BJ (cell line): ENCODE data around the gene TIGD3. TPM values are rescaled to one million over a fixed set of nuclear protein-coding genes. Genes with fewer than 3 reads are reported as not detected.

ENCODE experiments used
- CTCF ChIA-PET: fragments of 350-600 bp; formaldehyde crosslinking; extraction: SDS; loops from one replicate; lab custom pipeline; 2021; ENCODE audit warnings: antibody characterized with exemption, inconsistent platforms; lab: Yijun Ruan, JAX
- POLR2A ChIA-PET: fragments of 300-600 bp; sonication (Branson Sonifier 250); formaldehyde crosslinking; extraction: SDS; loops from one replicate; lab custom pipeline; 2021; ENCODE audit warnings: antibody characterized with exemption; lab: Charles Lee
- DNase-seq: peaks from one replicate; pipeline ENCODE4 v3.0.0-alpha.2; 2011; ENCODE audit warnings: low read depth
- H3K27me3 ChIP-seq: 2 replicates; pipeline ENCODE4 v1.6.0; 2011; ENCODE audit warnings: low read length; ENCODE audit not compliant: control insufficient read depth, insufficient read depth
- H3K36me3 ChIP-seq: 2 replicates; pipeline ENCODE4 v1.5.1; 2011; ENCODE audit warnings: low read length; ENCODE audit not compliant: control insufficient read depth, insufficient read depth
- H3K4me3 ChIP-seq: 2 replicates; pipeline ENCODE4 v1.5.1; 2011; ENCODE audit warnings: low read depth, mild to moderate bottlenecking, control low read depth, low read length
- CTCF ChIP-seq: IDR thresholded peaks from 2 replicates; pipeline ENCODE4 v1.5.1; 2011; ENCODE audit warnings: low read depth, mild to moderate bottlenecking, control low read depth, inconsistent platforms, low read length, moderate library complexity; ENCODE audit not compliant: insufficient read depth
- polyA plus RNA-seq: library from polyadenylated mRNA; depleted of rRNA; stranded (reverse); fragments of >200 nt; gene quantifications from 2 replicates; pipeline ENCODE4 v1.2.3, GENCODE V29; 2011

Gene TIGD3
- polyA plus RNA-seq, 1 experiment = 0.06 TPM

GRCh38 chr11:65320386-65321075, 34.0 kb upstream of the TIGD3 start:
- TF ChIP-seq CTCF = no peak
- POLR2A ChIA-PET = no interaction called here
- CTCF ChIA-PET = interaction anchor here (1.4 to 3.0 kb wide), 3 partner anchors 10 to 46 kb away, joined by 3 to 15 read pairs (median 3); no protein-coding TSS in a partner anchor
- DNase-seq = no peak
- H3K36me3 ChIP-seq = peaks cover 19% of the 10 kb centered on the region
- no peaks in the 10 kb centered on the region for H3K27me3 ChIP-seq
- no peak overlapping the region for H3K4me3 ChIP-seq

- H3K27me3 ChIP-seq = no peaks in the 10 kb centered on the region
- H3K4me3 ChIP-seq = no peak overlapping the region
- no peak for TF ChIP-seq CTCF
- ChIA-PET CTCF (interaction anchor here (1.3 to 3.0 kb wide), 5 partner anchors 9 to 96 kb away, joined by 3 to 15 read pairs (median 3); no protein-coding TSS in a partner anchor), POLR2A (no interaction called here)
- no peak for DNase-seq
- peaks cover 19% of the 10 kb centered on the region for H3K36me3 ChIP-seq
Observed at GRCh38 chr11:65321076-65321475, 33.5 kb upstream of the TIGD3 start.

- no peak for DNase-seq
- ChIA-PET POLR2A (interaction anchor here (0.6 kb wide), 2 partner anchors 11 to 32 kb away, joined by 3 read pairs; no protein-coding TSS in a partner anchor), CTCF (interaction anchor here (0.6 to 4.4 kb wide), 9 partner anchors 8 to 308 kb away, joined by 3 to 17 read pairs (median 4); partner anchors contain the start of gene ARL2)
- Histone ChIP-seq H3K27me3 (no peaks in the 10 kb centered on the region), H3K4me3 (no peak overlapping the region), H3K36me3 (peaks cover 19% of the 10 kb centered on the region)
- TF ChIP-seq CTCF = no peak
Observed at GRCh38 chr11:65321828-65322485, 32.6 kb upstream of the TIGD3 start.

DNA sequence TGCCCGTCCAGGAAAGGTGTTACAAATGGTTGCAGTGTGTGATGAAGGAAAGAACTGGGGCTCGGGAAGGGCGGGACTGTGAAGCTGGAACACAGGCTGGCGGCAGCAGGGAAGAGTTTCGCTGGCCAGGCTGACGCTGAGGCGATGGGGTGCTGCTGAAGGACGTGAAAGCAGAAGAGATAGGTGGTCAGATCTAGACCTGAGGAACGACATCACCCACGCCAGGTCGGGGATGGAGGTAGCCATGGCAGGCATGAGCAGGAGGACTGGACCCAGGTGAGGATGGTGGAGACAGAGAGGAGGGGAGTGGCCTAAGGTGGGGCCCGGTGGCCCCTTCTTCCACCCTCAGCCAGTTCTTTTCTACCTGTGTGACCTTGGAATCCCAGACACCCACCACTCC, 30.7 kb upstream of the TIGD3 start:
- no peak for TF ChIP-seq CTCF
- CTCF ChIA-PET = interaction anchor here (0.9 to 4.4 kb wide), 5 partner anchors 9 to 212 kb away, joined by 3 to 17 read pairs (median 5); partner anchors contain the start of genes CDC42EP2 and TM7SF2

GRCh38 chr11:65325435-65325834, 29.1 kb upstream of the TIGD3 start:
- CTCF ChIA-PET = interaction anchor here (0.7 to 4.4 kb wide), 4 partner anchors 9 to 191 kb away, joined by 3 to 17 read pairs (median 9); partner anchors contain the start of genes CDC42EP2 and SYVN1
- TF ChIP-seq CTCF = no peak

More for the DNA sequence above, 30.7 kb upstream of the TIGD3 start:
- no peak for DNase-seq
- H3K36me3 ChIP-seq = peaks cover 19% of the 10 kb centered on the region
- POLR2A ChIA-PET = no interaction called here
- no peak overlapping the region for H3K4me3 ChIP-seq
- H3K27me3 ChIP-seq = no peaks in the 10 kb centered on the region

More at GRCh38 chr11:65325435-65325834, 29.1 kb upstream of the TIGD3 start:
- no peak for DNase-seq
- POLR2A ChIA-PET = no interaction called here
- H3K36me3 ChIP-seq = peaks cover 18% of the 10 kb centered on the region
- no peaks in the 10 kb centered on the region for H3K27me3 ChIP-seq
- no peak overlapping the region for H3K4me3 ChIP-seq
